ENCODE results near the gene SMOC2.

DNA sequence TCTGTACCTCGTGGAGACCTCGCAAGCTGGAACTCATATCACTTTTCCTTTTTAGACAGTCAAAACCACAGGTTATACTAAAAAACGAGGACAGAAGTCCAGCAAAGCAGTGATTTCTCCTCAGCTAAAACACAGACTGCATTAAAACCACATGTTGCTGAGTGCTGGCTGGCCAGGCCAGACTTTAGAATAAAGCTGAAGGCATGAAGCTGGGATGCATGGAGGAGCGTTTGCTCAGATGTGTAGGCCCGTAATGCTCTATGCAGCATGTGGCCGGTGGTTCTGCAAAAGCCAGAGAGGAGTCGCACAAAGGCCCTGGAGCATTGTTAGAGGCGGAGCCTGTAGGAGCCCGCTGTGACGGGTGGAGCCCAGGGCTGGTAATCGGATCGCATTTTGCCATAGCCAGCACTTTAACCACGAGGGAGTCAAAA, 83.6 kb downstream of the SMOC2 start:
- TF ChIP-seq, protein P1, sequence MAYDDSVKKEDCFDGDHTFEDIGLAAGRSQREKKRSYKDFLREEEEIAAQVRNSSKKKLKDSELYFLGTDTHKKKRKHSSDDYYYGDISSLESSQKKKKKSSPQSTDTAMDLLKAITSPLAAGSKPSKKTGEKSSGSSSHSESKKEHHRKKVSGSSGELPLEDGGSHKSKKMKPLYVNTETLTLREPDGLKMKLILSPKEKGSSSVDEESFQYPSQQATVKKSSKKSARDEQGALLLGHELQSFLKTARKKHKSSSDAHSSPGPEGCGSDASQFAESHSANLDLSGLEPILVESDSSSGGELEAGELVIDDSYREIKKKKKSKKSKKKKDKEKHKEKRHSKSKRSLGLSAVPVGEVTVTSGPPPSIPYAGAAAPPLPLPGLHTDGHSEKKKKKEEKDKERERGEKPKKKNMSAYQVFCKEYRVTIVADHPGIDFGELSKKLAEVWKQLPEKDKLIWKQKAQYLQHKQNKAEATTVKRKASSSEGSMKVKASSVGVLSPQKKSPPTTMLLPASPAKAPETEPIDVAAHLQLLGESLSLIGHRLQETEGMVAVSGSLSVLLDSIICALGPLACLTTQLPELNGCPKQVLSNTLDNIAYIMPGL (CRISPR knock-in tag; IDR thresholded peaks at IDR 0.05; ENCODE audit: borderline replicate concordance) = no peak
- TF ChIP-seq HDAC2 (IDR thresholded peaks at IDR 0.05) = no peak
- no peak for TF ChIP-seq NFE2L2 (conservative IDR thresholded peaks at IDR 0.05; ENCODE audit: low read length)
- TF ChIP-seq, protein P2, sequence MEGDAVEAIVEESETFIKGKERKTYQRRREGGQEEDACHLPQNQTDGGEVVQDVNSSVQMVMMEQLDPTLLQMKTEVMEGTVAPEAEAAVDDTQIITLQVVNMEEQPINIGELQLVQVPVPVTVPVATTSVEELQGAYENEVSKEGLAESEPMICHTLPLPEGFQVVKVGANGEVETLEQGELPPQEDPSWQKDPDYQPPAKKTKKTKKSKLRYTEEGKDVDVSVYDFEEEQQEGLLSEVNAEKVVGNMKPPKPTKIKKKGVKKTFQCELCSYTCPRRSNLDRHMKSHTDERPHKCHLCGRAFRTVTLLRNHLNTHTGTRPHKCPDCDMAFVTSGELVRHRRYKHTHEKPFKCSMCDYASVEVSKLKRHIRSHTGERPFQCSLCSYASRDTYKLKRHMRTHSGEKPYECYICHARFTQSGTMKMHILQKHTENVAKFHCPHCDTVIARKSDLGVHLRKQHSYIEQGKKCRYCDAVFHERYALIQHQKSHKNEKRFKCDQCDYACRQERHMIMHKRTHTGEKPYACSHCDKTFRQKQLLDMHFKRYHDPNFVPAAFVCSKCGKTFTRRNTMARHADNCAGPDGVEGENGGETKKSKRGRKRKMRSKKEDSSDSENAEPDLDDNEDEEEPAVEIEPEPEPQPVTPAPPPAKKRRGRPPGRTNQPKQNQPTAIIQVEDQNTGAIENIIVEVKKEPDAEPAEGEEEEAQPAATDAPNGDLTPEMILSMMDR (IDR thresholded peaks at IDR 0.05) = no peak
- no peak for TF ChIP-seq ZNF302 (CRISPR knock-in tag; IDR thresholded peaks at IDR 0.05)
- no peak for TF ChIP-seq ELK1 (IDR thresholded peaks at IDR 0.05; ENCODE audit: low read depth, low read length)

Data from A549 (cell line).